Esophagus squamous epithelium (tissue), 4 donors: ENCODE measurements around the gene SLC38A8.

Source experiments
- POLR2A ChIP-seq, 4 donors: fragments of 450-650 bp; IDR thresholded peaks; one replicate each; pipeline ENCODE4 v1.6.1; 2017; ENCODE audit warnings: antibody characterized with exemption in 4 of 4, mild to moderate bottlenecking in 4 of 4, moderate library complexity in 3 of 4
- TF ChIP-seq, protein P1 (sequence below), 6 experiments: fragments of 450-650 bp in 4 of 6; fragments of 200-600 bp in 2 of 6; sonication (generic) in 2 of 6; IDR thresholded peaks; one replicate each; pipeline ENCODE4 v1.5.1; 2016 to 2019; ENCODE audit warnings: antibody characterized with exemption in 6 of 6, mild to moderate bottlenecking in 4 of 6, moderate library complexity in 4 of 6

DNA sequence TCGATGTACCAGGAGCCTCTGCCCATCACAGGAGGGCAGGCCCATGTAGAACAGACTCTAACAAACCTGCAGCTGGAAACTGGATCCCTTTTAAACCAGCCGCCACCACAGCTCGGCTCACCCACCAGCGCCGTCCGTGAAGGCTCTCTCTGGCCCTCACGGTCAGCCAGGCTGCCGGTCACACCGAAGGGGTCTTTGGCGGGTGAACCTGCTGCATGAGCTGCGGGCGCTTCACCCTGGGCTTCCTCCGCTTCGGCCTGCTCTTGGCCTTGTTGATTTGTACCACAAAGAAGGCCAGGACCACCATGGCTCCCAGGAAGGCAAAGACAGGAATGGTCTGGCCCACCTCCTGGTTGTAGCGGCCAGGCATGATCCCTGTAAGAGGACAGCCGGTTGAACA is 11.7 kb upstream of the SLC38A8 start:
- TF ChIP-seq, protein P1, sequence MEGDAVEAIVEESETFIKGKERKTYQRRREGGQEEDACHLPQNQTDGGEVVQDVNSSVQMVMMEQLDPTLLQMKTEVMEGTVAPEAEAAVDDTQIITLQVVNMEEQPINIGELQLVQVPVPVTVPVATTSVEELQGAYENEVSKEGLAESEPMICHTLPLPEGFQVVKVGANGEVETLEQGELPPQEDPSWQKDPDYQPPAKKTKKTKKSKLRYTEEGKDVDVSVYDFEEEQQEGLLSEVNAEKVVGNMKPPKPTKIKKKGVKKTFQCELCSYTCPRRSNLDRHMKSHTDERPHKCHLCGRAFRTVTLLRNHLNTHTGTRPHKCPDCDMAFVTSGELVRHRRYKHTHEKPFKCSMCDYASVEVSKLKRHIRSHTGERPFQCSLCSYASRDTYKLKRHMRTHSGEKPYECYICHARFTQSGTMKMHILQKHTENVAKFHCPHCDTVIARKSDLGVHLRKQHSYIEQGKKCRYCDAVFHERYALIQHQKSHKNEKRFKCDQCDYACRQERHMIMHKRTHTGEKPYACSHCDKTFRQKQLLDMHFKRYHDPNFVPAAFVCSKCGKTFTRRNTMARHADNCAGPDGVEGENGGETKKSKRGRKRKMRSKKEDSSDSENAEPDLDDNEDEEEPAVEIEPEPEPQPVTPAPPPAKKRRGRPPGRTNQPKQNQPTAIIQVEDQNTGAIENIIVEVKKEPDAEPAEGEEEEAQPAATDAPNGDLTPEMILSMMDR (IDR thresholded peaks at IDR 0.05): no peak
- no peak for TF ChIP-seq POLR2A (IDR thresholded peaks at IDR 0.05)
